PC-3 (cell line): Measurements from ENCODE around the gene FAM47E. TPM values are rescaled to one million over a fixed set of nuclear protein-coding genes. Genes with fewer than 3 reads are reported as not detected.

Experiments
- ATAC-seq: fragments of 200-7000 bp; cut with Tn5 transposase; 2 replicates; pipeline ENCODE4 v1.9.1; 2020; ENCODE audit warnings: mild to moderate bottlenecking, moderate library complexity
- BruUV-seq: library from RNA; stranded (reverse); fragments of 400-500 nt; replicated peaks from 2 replicates; lab custom pipeline; 2021; lab: Mats Ljungman, UMichigan
- CTCF ChIA-PET: fragments of 300-600 bp; sonication (Branson Sonifier 250); formaldehyde crosslinking; loops from one replicate; lab custom pipeline; 2022; ENCODE audit warnings: antibody characterized with exemption; lab: Charles Lee
- POLR2A ChIA-PET: fragments of 300-600 bp; sonication (Branson Sonifier 250); formaldehyde crosslinking; loops from one replicate; lab custom pipeline; 2022; ENCODE audit warnings: antibody characterized with exemption; ENCODE audit not compliant: unreplicated experiment; lab: Charles Lee
- DNase-seq: peaks from one replicate; pipeline ENCODE4 v3.0.0-alpha.2; 2015
- H2AFZ ChIP-seq: fragments of 300-600 bp; sonication (generic); 2 replicates; pipeline ENCODE4 v1.6.0; 2016; ENCODE audit warnings: antibody characterized with exemption, low read length
- H3F3A ChIP-seq: fragments of 300-600 bp; sonication (generic); one replicate; pipeline ENCODE4 v1.6.0; 2017; ENCODE audit warnings: antibody characterized with exemption, low read length, control low read depth, mild to moderate bottlenecking; ENCODE audit not compliant: unreplicated experiment
- H3K27ac ChIP-seq: fragments of 300-600 bp; sonication (generic); 2 replicates; pipeline ENCODE4 v1.5.1; 2016; ENCODE audit warnings: mild to moderate bottlenecking, low read length
- H3K27me3 ChIP-seq: fragments of 300-600 bp; sonication (generic); 2 replicates; pipeline ENCODE4 v1.6.1; 2016; ENCODE audit warnings: low read length, mixed read lengths
- H3K36me3 ChIP-seq: fragments of 300-600 bp; sonication (generic); 2 replicates; pipeline ENCODE4 v1.6.1; 2016; ENCODE audit warnings: low read depth, mixed run types, low read length, mixed read lengths
- H3K4me1 ChIP-seq: fragments of 300-600 bp; sonication (generic); 2 replicates; pipeline ENCODE4 v1.5.1; 2016; ENCODE audit warnings: low read length; ENCODE audit not compliant: insufficient read depth
- H3K4me2 ChIP-seq: fragments of 300-600 bp; sonication (generic); 2 replicates; pipeline ENCODE4 v1.6.0; 2016; ENCODE audit warnings: low read length
- H3K4me3 ChIP-seq: fragments of 300-600 bp; sonication (generic); 2 replicates; pipeline ENCODE4 v1.5.1; 2016; ENCODE audit warnings: mild to moderate bottlenecking, low read length, mixed read lengths
- H3K79me2 ChIP-seq: fragments of 300-600 bp; sonication (generic); 2 replicates; pipeline ENCODE4 v1.6.1; 2017; ENCODE audit warnings: low read length, mixed read lengths
- H3K9ac ChIP-seq: fragments of 300-600 bp; sonication (generic); 2 replicates; pipeline ENCODE4 v1.6.0; 2016; ENCODE audit warnings: mild to moderate bottlenecking, low read length
- H3K9me2 ChIP-seq: fragments of 300-600 bp; sonication (generic); replicated peaks from 2 replicates; pipeline ENCODE4 v1.6.1; 2016; ENCODE audit warnings: mixed run types, low read length, mixed read lengths
- H3K9me3 ChIP-seq: fragments of 300-600 bp; sonication (generic); 2 replicates; pipeline ENCODE4 v1.6.1; 2016; ENCODE audit warnings: low read length, mixed read lengths
- H4K20me1 ChIP-seq: fragments of 300-600 bp; sonication (generic); 2 replicates; pipeline ENCODE4 v1.6.1; 2016; ENCODE audit warnings: low read length, mixed read lengths
- CTCF ChIP-seq: fragments of 300-600 bp; sonication (generic); conservative IDR thresholded peaks from 2 replicates; pipeline ENCODE4 v1.5.1; 2017; ENCODE audit warnings: antibody characterized with exemption, low read depth, mild to moderate bottlenecking, low read length
- EZH2 ChIP-seq: fragments of 300-600 bp; sonication (generic); IDR thresholded peaks from one replicate; pipeline ENCODE4 v1.6.1; 2017; ENCODE audit warnings: antibody characterized with exemption, mild to moderate bottlenecking, low read length; ENCODE audit not compliant: unreplicated experiment
- EZH2phosphoT487 ChIP-seq: fragments of 300-600 bp; sonication (generic); IDR thresholded peaks from 2 replicates; pipeline ENCODE4 v1.6.1; 2018; ENCODE audit warnings: mild to moderate bottlenecking, antibody characterized with exemption, low read length, borderline replicate concordance
- intact Hi-C: fragments of 100-400 bp; cut with micrococcal nuclease; formaldehyde crosslinking; loops from 2 replicates; pipeline ENCODE4 v1.9.0; 2023
- total RNA-seq: library from RNA; depleted of rRNA; stranded (reverse); fragments of >200 nt; gene quantifications from 2 replicates; pipeline ENCODE4 v1.2.3, GENCODE V29; 2014

FAM47E gene
- total RNA-seq, 1 experiment from 2014 or later, result 0.91 TPM

GRCh38 chr4:76226418-76226817, 25.1 kb upstream of the FAM47E start:
- TF ChIP-seq CTCF (no peak), EZH2 (no peak), EZH2phosphoT487 (no peak)
- no peaks in the 10 kb centered on the region for H3F3A ChIP-seq
- no peak overlapping the region for H3K27ac ChIP-seq
- no peak for DNase-seq
- no peaks in the 10 kb centered on the region for H3K79me2 ChIP-seq
- intact Hi-C loops, result no loop called here
- H3K4me3 ChIP-seq, result no peak overlapping the region
- no peaks in the 10 kb centered on the region for H3K9me3 ChIP-seq
- no peak overlapping the region for H3K4me2 ChIP-seq
- no peak overlapping the region for H3K9ac ChIP-seq
- no peaks in the 10 kb centered on the region for H3K27me3 ChIP-seq
- no peaks in the 10 kb centered on the region for H3K36me3 ChIP-seq
- no TSS peak for BruUV-seq
- ATAC-seq, result no peak
- H3K9me2 ChIP-seq, result no peaks in the 10 kb centered on the region
- peaks cover 9% of the 10 kb centered on the region; the same call in 1 of the 2 replicates for H3K4me1 ChIP-seq
- ChIA-PET CTCF (no interaction called here), POLR2A (no interaction called here)
- H4K20me1 ChIP-seq, result no peaks in the 10 kb centered on the region
- H2AFZ ChIP-seq, result no peak overlapping the region

DNA sequence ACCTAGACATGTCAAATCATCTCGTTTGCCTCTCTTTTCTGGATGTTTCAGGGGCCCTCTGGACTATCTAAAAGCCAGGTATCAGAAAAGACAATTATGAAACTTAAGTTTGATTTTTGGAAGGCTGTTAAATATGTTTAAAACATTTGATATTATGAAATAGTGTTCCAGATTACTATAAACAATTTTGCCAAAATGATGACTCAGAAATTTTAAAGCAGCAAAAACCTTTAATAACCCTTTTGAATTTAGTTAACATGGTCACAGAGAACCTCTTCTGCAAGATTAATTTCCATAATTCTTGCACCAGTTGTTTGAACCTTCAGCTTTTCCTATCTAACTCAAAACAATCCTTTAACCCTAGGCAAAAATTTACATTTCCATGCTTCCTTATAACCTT, 18.8 kb upstream of the FAM47E start:
- BruUV-seq, result no TSS peak
- no peaks in the 10 kb centered on the region for H3K27me3 ChIP-seq
- no peak overlapping the region for H2AFZ ChIP-seq
- ChIA-PET POLR2A (no interaction called here), CTCF (no interaction called here)
- H3K4me3 ChIP-seq, result no peak overlapping the region
- no peaks in the 10 kb centered on the region for H3K36me3 ChIP-seq
- H3K9ac ChIP-seq, result no peak overlapping the region
- peaks cover 37% of the 10 kb centered on the region for H3K4me1 ChIP-seq
- no peak for TF ChIP-seq CTCF
- TF ChIP-seq EZH2phosphoT487, result no peak
- TF ChIP-seq EZH2, result no peak
- H3K27ac ChIP-seq, result no peak overlapping the region
- no peaks in the 10 kb centered on the region for H3K79me2 ChIP-seq
- H4K20me1 ChIP-seq, result no peaks in the 10 kb centered on the region
- no peak for ATAC-seq
- DNase-seq, result no peak
- H3K9me2 ChIP-seq, result no peaks in the 10 kb centered on the region
- intact Hi-C loops, result loop anchor here (2.0 kb wide), 1 partner anchor 20 kb away; the partner anchor contains the start of gene SCARB2
- no peak overlapping the region for H3K4me2 ChIP-seq
- no peaks in the 10 kb centered on the region for H3F3A ChIP-seq
- H3K9me3 ChIP-seq, result no peaks in the 10 kb centered on the region

DNA sequence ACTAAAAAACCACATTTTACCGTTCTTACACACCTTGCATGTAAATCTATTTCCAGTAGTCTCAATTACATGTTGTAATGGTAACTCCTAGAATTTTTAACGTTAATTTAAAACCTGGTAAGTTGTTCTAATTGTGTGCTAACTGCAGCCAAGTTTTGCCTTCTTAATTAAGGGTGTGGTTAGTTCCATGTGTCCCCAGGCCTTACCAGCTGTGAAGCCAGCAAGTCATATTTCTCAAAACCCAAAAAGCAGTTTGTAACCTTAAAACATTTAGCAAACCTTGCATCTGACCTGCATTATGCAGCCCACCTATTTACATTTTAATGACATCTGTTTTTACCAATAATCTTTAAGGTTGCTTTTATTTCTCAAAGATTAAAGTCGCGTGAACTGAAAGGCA, 18.4 kb upstream of the FAM47E start:
- Histone ChIP-seq H3K27me3 (no peaks in the 10 kb centered on the region), H4K20me1 (no peaks in the 10 kb centered on the region), H3K9me3 (no peaks in the 10 kb centered on the region), H2AFZ (no peak overlapping the region), H3F3A (no peaks in the 10 kb centered on the region), H3K36me3 (no peaks in the 10 kb centered on the region), H3K9ac (no peak overlapping the region), H3K79me2 (no peaks in the 10 kb centered on the region), H3K27ac (no peak overlapping the region), H3K4me1 (peaks cover 37% of the 10 kb centered on the region), H3K4me2 (no peak overlapping the region), H3K9me2 (no peaks in the 10 kb centered on the region), H3K4me3 (no peak overlapping the region)
- BruUV-seq, result no TSS peak
- TF ChIP-seq EZH2phosphoT487 (no peak), CTCF (no peak)
- ChIA-PET POLR2A (no interaction called here), CTCF (no interaction called here)
- ATAC-seq (no peak), DNase-seq (no peak)
- intact Hi-C loops, result loop anchor here (2.0 kb wide), 1 partner anchor 20 kb away; the partner anchor contains the start of gene SCARB2
